HL-60 (cell line): ENCODE results near the gene FRS3.
A peak's percentile ranks its signal among the peaks of the same experiment; 100 is the strongest.

Source experiments
- DNase-seq, 2 experiments: peaks; one replicate each; pipeline ENCODE4 v3.0.0-alpha.2; 2010 to 2020; ENCODE audit warnings: low read depth in 1 of 2, low spot score in 1 of 2
- H3K27ac ChIP-seq: fragments of 250-450 bp; sonication (Bioruptor Pico); replicated peaks from 2 replicates; pipeline ENCODE4 v1.5.1; 2020; ENCODE audit warnings: mild to moderate bottlenecking, moderate library complexity
- H3K27me3 ChIP-seq: fragments of 250-450 bp; sonication (Bioruptor Pico); 2 replicates; pipeline ENCODE4 v1.5.1; 2021; ENCODE audit warnings: mild to moderate bottlenecking, moderate library complexity; ENCODE audit not compliant: insufficient read depth, poor library complexity, severe bottlenecking
- H3K4me3 ChIP-seq: replicated peaks from 2 replicates; pipeline ENCODE4 v1.5.1; 2011; ENCODE audit warnings: mild to moderate bottlenecking, control low read depth, low read length; ENCODE audit not compliant: insufficient read depth
- CTCF ChIP-seq: IDR thresholded peaks from one replicate; pipeline ENCODE4 v1.5.1; 2011; ENCODE audit warnings: low read length, control low read depth, inconsistent platforms; ENCODE audit not compliant: insufficient read depth
- GABPA ChIP-seq: IDR thresholded peaks from 2 replicates; pipeline ENCODE4 v1.6.1; 2012; ENCODE audit warnings: low read depth
- POLR2AphosphoS5 ChIP-seq: IDR thresholded peaks from 2 replicates; pipeline ENCODE4 v1.6.1; 2012; ENCODE audit warnings: low read depth
- SPI1 ChIP-seq: IDR thresholded peaks from 2 replicates; pipeline ENCODE4 v1.6.1; 2012; ENCODE audit warnings: low read depth, mild to moderate bottlenecking, borderline replicate concordance
- TF ChIP-seq, protein P1 (sequence below): IDR thresholded peaks from 2 replicates; pipeline ENCODE4 v1.6.1; 2012; ENCODE audit warnings: low read depth; ENCODE audit not compliant: insufficient replicate concordance

The FRS3 gene

GRCh38 chr6:41734666-41735426 lies 44.9 kb downstream of the FRS3 start:
- no peak for TF ChIP-seq CTCF
- TF ChIP-seq SPI1: no peak
- TF ChIP-seq, protein P1, sequence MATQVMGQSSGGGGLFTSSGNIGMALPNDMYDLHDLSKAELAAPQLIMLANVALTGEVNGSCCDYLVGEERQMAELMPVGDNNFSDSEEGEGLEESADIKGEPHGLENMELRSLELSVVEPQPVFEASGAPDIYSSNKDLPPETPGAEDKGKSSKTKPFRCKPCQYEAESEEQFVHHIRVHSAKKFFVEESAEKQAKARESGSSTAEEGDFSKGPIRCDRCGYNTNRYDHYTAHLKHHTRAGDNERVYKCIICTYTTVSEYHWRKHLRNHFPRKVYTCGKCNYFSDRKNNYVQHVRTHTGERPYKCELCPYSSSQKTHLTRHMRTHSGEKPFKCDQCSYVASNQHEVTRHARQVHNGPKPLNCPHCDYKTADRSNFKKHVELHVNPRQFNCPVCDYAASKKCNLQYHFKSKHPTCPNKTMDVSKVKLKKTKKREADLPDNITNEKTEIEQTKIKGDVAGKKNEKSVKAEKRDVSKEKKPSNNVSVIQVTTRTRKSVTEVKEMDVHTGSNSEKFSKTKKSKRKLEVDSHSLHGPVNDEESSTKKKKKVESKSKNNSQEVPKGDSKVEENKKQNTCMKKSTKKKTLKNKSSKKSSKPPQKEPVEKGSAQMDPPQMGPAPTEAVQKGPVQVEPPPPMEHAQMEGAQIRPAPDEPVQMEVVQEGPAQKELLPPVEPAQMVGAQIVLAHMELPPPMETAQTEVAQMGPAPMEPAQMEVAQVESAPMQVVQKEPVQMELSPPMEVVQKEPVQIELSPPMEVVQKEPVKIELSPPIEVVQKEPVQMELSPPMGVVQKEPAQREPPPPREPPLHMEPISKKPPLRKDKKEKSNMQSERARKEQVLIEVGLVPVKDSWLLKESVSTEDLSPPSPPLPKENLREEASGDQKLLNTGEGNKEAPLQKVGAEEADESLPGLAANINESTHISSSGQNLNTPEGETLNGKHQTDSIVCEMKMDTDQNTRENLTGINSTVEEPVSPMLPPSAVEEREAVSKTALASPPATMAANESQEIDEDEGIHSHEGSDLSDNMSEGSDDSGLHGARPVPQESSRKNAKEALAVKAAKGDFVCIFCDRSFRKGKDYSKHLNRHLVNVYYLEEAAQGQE: no peak
- no peak for TF ChIP-seq POLR2AphosphoS5
- TF ChIP-seq GABPA: no peak
- peak; percentile 34 to 59 for DNase-seq
- Histone ChIP-seq H3K27me3 (no peaks in the 10 kb centered on the region), H3K27ac (no peak overlapping the region), H3K4me3 (peak overlapping the region; percentile 76)

DNA sequence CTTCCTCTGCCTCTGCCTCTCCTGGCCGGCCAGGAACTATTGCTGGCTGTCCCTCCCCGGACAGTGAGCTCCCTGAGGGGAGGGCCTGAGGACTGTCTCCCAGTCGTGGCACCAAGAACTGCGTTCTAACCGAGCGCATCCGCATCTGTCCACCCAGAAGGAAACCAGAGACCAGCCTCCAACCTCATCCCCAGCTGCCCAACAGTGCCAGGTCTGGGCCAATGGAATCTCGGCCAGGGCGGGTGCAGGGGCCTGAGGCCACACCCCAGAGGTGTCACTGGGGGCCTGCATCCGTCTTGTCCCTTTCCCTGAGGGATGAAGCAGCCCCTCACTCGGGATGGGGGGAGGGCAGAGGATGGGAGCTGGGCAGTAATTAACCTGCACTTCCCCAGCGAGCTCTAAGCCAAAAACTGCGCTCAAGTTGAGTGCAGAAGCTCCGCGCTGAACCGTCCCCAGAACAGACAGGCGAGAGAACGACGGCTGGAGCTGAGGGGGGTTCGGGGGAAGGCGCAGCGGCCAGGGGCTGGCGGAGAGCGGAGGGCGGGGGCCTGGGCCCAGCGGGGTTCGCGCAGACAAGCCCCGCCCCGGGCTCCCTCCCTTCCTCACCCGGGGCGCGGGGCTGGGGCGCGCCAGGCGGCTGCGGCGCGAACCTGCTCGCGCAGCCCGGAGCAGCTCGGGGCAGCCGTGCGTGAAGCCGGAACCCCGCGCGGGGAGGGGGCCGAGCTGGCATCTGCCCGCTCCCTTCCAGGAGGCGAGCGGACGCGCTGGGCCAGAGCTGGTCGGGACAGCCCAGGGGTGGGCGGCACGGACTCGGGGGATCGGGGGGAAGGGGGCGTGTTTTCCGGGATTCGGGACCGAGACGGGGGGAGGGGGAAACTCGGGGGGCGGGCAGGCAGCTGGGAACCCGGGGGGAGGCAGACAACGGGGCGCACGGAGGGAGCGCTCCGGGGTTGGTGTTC lies 45.7 kb downstream of the FRS3 start:
- H3K27me3 ChIP-seq: no peaks in the 10 kb centered on the region
- H3K4me3 ChIP-seq: peak overlapping the region; percentile 76
- peak in 1 of 2 experiments; percentile 18 for DNase-seq
- TF ChIP-seq GABPA: no peak
- 0 out of 2 replicates have a peak, but pooled peaks have one; percentile 12 for TF ChIP-seq SPI1
- TF ChIP-seq, protein P1: no peak
- TF ChIP-seq POLR2AphosphoS5: no peak
- H3K27ac ChIP-seq: no peak overlapping the region

DNA sequence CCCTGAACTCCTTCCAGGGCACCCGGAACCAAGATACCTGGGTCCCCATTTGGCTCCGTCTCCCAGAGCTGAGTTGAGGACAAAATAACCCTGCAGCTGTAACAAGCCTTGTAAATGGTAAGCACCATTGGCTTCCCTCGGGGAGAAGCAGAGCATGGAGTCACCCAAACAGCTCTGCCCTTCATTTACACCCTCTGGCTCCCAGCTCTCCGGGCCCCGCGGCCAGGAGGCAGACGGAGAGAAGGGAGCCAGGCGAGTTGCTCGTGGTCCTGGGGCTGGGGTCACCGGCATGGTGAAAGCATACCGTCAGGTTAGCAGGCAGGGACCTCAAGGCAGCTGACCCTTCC lies 46.4 kb downstream of the FRS3 start:
- no peak overlapping the region for H3K4me3 ChIP-seq
- DNase-seq: no peak
- TF ChIP-seq SPI1 (no peak), CTCF (no peak), GABPA (no peak), POLR2AphosphoS5 (no peak)
- TF ChIP-seq, protein P1: no peak
- H3K27me3 ChIP-seq: no peaks in the 10 kb centered on the region
- no peak overlapping the region for H3K27ac ChIP-seq
